ENCODE data around the gene UNKL.

Gene UNKL

DNA sequence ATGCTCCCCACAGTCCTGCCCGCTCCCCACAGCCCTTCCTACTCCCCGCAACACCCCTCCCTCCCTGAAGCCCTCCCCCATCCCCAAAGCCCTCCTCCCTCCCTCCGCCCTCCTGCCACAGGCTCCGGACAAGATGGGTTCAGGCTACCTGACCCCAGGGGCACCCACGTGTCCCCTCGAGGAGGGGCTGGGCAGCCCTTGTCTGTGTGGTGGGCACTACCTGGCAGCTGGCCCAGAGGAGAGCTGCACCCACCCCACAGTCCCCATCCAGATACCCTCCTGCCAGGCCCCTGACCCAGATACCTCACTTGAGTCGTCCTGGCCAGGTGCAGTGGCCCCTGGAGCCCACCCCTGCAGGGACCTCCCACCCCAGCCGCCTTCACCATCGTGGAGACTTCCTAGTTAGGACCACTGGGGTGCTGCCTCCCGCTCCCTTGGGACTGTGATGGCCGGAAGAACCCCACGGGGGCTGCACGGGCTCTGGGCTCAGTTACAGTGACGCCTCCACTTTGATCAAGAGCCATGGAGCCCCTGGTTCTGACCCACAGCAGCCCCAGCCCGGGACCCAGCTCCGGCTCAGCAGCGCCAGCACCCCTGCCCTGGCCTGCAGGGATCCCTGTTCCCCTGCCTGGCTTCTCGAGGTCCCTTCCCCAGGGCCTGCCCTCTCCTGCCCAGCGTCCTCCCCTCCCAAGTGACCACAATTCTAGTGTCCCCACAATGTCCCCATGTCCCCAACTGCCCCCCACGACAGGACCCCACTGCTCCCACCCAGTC is 17.2 kb upstream of the UNKL start:
- DNase-seq (ENCODE audit: low spot score): no peak

DNA sequence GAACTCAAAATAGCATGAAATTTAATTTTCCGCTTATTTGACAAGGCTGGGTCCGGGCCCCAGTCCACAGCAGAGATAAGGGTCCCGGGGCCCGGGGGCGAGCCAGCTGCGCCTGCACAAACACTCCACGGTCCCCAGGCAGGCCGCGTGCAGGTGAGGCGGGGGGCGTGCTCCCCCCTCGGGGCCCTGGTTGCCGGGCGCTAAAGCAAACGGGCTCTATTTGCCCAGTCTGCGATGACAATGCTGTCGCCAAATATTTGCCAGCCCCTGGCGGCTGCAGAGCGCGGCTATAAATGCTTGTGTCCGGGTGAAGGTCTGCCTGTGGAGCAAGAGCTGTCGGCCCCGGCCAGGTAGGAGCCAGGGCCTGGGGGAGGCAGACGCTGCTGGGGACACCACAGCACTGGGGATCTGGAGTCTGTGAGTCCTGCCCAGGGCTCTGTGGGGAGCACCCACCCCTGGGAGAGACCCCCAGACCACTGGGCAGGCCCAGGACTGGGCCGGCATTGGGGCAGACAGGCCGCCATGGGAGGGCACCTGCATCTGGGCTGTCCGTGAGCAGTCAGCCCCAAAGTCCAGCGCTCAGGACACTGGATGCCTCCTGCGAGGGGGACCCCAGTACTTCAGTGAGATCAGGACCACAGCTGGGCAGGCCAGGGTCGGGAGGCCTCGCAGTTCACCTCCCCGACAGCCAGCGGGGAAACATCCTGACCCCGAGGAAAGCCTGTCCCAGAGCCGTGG is 16.4 kb upstream of the UNKL start, which contains the start of gene PERCC1:
TSS of gene PERCC1 (plus strand) at position 320 of the 738 bp plus-strand sequence. CDS start 1,516 bp downstream, outside the sequence.
- DNase-seq (ENCODE audit: low spot score): no peak

DNA sequence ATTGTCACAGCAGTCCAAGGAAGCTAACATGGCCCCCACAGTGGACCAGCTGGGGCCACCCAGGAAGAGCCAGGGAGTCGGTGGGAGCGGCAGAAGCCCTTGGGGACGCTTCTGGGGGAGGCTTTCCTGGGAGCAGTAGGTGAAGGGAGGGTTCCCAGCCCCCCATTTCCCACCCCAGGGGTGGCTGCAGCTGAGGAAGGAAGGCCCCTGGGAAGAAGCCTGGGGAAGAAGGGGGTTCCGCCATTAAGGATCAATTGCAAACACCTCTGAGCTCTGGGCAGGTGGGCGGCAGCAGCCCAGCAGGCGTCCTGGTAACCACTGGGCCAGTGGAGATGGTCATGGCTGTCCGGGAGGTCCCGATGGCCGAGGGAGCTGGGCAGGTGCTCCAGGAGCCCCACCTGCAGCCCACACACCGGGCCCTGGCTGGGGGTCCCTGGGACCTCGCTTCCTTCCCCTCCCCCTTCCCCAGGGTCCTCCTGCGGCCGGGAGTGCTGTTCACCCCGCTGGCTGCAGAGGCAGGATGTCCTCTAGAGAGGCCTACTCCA is 15.8 kb upstream of the UNKL start:
- no peak for DNase-seq (ENCODE audit: low spot score)

DNA sequence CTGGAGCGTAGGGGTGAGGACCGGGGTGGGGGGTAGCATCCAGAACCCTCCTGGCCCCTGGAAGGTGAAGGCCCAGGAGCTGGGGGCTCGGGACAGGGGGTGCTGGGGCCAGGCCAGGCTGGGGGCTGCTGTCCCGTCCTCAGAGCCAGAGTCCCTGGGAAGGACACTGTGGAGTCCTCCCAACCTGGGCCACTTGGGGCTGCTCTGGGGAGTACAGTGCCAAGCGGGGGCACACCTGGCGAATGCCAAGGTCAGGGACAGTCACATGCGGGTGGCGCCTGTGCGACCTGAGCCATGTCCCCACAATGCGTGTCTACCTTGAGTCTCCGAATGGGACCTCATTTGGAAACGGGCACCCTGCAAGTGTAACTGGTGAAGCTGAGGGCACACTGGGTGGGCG is 15.1 kb upstream of the UNKL start:
- DNase-seq (ENCODE audit: low spot score): no peak

DNA sequence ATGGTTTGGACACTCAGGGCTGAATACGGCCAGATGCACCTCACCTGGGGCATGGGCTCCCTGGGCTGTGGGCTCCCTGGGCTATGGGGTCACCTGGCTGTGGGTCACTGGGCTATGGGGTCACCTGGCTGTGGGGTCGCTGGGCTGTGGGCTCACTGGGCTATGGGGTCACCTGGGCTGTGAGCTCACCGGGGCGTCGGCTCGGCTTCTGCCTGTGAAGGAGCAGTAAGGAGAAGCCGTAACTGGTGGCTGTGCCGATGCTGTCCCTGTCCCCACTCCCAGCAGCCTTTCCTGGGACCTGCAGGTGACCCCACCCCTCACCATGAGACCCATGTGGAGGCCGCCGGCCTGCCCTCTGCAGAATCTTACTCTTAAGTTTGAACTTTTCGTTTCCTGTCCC is 14.5 kb upstream of the UNKL start:
- no peak for DNase-seq (ENCODE audit: low spot score)

DNA sequence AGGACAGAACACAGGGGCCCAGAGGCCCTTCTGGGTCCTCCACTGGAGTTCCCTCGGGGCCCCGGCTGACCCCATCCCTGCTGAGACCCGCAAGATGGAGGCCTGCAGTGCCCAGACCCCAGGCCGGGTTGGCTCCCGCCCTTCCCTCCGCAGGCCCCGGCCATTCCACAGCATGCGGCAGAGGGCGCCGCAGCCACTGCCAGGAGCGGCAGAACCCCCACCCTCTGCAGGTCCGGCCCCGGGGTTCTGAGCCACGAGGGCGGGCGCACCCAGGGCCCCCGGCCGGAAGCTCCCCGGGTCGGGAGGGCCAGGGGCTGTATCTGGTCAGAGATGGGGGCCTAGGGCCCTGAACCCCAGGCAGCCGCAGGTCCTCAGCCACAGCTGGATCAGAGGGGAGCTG is 14.0 kb upstream of the UNKL start:
- DNase-seq (ENCODE audit: low spot score): no peak

DNA sequence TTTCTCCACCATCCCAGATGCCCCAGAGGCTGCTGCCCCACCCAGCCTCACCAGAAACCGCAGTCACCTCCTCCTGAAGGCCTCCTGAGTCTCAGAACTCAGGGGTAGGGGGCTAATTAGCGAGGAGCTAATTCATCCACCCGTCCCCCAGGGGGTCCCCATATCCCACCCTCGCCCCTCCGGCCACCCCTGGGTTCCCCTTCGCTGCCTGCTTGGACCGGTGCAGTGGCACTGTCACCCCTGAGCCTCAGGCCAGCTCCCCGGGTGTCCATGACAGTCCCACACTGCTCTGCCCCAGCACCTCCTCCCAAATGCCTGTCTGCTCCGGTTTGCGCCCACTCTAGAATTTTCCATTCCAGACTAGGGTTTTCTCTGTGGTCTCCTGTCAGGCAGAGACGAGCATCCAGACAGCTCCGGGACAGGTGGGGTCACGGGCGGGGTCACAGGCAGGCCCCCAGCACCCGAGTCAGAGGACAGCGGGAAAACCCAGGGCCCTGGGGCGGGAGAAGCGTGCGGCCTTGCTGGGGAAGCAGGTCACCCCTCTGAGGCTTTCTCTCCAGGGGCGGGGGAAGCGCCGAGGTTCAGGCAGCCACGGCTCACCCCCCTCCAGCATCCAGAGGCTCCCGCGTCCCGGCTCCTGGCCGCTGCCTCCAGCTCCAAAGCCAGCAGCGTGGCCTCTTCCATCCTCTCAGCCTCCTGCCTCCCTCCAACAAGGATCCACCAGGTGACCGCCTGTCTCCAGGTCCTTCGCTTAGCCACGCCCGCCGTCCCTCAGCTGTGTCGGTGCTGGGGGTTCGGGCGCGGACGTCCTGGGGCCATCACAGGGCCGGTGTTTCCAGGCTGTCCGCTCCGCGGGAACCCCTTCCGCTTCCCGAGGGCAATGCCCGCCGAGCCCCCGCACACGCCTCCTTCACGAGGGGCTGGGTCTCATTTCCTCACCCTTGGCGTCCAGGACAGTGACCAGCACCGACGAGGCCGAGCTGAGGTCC is 13.3 kb upstream of the UNKL start:
- no peak for DNase-seq (ENCODE audit: low spot score)

DNA sequence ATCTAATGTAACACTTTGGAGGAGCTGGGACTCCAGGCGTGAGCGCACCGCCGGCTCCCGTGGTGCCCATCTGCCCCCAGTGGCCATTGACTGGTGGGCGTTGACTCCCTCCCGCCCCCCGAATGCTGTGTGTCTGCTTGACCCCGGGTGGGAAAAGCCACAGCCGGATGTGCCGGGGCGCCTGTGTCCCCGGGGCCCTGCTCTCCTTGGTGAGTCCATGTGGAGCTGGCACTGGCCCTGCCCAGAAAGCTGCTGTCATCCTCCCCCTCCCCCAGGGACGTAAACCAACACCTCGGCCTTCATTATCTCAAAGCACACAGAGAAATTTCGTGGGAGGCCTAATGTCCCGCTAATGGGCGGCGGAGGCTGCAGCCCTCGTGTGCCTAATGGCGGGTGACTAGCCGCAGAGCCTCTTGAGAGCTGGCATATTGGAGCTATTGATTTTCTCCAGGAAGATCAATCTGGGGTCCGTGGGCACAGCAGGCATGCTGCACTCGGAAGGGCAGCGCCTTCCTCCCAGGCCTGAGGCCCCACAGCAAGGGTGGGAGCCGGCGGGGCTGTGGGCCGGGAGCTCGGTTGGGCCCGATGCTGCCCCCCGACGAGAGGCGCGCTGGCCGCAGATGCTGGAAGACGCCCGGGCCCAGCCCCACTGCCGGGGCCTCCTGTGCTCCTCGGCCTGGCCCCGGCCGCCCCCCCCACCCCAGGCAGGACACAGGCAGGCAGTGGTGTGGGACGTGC is 12.4 kb upstream of the UNKL start:
- DNase-seq (ENCODE audit: low spot score): no peak

DNA sequence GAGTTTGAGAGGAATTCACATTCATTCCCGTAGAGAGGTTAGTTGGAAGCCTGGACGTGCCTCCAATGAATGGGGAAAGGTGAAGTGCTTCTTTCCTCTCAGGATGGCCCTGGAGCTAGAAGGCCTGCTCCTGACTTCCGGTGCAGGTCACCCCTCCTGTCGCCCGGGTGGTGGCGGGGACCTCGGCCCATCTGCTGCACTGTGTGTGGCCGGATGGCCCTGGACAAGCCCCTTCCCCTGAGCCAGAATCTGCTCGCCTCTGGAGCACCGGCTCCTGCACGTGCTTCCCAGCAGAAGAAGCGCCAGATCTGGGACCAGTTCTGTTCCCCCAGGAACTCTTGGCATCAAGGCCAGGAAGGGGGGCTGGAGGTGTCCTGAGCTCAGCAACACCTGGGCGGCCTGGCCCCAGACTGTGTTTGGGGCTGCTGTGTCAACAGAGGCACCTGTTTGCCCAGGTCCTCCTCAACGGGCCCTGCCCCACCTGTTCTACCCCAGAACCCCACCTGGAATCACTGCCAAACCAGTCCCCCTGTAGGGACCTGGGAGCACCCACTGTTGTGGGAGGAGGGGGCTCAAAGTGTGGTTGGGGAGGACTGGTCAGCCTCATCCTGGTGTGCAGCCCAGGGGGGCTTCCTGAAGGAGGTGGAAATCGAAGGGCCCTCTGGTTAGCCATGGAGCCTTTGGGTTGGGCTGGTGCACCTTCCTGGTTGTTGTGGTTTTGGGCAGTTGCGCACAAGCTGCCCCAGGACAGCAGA is 11.3 kb upstream of the UNKL start:
- DNase-seq (ENCODE audit: low spot score): no peak

DNA sequence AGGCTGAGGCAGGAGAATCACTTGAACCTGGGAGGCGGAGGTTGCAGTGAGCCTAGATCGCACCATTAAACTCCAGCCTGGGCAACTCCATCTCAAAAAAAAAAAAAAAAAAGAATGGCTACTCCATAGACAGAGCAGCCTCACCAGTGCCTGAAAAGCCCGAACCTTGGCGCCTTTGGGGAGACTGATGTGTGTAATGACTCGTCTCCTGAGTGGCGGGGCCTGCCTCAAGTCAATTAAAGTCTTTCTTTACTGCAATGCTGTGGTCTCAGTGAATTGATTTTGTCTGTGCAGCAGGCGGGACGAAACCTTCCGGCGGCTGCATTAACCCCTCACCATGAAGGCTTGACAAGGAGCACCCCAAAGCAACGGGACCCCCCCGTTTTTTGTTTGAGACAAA is 9.5 kb upstream of the UNKL start:
- DNase-seq (ENCODE audit: low spot score): no peak

DNA sequence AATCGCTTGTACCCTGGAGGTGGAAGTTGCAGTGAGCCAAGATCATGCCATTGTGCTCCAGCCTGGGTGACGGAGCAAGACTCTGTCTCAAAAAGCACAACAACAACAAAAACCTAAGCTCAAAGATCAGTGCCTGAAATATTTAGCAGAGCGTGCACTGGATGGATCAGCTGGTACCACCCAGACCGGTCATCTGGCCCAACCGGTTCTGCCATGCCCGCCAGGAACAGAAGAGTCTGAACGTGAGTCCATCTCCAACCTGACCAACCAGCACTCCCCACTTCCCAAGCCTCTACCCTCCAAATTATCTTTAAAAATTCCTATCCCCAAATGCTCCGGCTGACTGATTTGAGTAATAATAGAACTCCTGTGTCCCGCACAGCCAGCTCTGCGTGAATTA is 7.6 kb upstream of the UNKL start:
- no peak for DNase-seq (ENCODE audit: low spot score)

DNA sequence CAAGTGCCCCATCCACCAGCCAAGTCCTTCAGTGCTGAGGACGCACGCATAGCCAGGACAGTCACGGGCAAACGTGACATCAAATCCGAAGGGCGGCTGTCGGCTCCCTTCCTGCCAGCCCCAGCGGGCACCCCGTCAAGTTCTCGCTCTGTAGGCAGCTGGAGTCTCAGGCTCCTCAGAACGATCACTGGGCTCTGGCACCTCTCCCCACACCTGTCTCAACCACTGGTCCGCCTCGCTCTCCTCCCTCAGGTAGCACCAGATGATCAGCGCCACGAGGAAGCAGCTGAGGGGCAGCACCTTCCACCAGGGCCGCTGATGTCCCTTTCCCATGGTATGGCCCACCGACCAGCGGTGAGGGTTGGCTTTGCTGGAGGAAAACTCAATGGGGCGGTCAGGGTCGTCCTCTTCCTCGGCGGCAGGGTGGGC is 5.6 kb upstream of the UNKL start:
- DNase-seq (ENCODE audit: low spot score): no peak

DNA sequence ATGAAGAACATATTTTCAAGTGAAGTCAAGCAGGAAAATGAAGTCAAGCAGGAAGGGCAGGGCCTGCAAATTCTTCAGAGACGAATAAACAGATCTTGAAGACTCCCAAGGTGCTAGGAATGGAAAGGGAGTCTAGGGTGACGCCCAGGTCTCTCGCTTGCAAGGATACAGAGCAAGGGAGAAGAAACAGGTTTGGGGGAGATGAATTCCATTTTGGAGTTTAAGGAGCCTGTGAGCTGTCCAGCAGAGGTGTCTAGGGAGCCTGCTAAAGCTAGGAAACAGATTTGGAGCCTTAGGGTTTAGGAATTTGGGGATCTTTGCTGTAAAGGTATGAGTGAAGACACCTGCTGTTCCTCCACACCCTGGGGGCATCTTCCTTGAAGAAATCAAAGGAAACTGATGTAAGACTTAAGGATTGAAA is 2.0 kb upstream of the UNKL start:
- DNase-seq (ENCODE audit: low spot score): no peak

DNA sequence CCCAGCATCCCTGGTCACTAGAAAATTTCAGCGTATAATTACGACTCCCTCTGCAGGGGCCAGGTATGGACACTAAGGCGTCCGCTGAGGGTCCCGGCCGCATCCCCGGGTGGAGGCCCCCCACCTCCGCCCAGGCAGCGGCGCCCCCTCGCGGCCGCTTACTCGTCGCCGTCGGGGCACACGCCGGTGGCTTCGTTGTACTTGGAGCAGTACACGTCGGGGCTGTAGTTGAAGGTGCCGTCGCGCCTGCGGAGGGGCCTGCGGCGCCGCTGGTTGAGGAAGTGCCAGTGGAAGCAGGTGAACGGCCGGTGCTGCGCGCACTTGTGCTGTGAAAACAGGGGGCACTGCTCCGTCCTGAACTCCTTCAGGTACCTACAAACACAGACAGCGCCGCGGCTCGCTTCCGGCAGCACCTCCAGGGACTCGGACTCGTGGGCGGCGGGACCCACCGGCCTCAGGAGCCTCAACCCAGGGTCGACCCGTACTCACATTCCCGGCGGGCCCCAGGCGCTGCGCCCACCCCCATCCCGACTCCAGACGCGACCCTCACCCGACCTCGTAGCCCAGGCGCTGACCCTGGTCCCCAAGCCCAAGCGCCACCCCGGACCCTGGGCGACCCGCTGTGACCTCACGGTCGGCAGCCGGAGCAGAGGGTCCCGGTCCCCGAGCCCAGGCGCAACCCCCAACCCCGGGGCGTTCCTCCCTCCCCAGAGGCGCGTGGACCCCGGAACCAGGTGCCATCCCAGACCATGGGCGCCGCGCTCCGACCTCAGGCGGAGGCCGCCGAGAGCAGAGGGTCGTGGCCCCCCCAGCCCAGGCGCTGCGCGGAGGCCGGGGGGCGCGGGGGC is 596 bp downstream of the UNKL start:
- peak; percentile 57 for DNase-seq (ENCODE audit: low spot score)

DNA sequence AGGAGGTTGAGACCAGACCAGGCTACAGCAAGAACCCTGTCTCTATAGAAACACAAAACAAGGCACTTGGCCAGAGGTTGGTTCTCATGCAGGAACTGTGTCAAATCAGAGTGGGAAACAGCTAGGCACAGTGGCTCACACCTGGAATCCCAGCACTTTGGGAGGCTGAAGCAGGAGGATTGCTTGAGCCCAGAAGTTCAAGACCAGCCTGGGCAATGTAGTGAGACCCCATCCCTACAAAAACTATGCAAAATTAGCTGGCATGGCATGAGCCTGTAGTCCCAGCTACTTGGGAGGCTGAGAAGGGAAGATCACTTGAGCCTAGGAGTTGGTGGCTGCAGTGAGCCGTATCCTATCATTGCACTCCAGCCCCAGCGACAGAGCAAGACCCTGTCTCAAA is 1.7 kb downstream of the UNKL start:
- no peak for DNase-seq (ENCODE audit: low spot score)

DNA sequence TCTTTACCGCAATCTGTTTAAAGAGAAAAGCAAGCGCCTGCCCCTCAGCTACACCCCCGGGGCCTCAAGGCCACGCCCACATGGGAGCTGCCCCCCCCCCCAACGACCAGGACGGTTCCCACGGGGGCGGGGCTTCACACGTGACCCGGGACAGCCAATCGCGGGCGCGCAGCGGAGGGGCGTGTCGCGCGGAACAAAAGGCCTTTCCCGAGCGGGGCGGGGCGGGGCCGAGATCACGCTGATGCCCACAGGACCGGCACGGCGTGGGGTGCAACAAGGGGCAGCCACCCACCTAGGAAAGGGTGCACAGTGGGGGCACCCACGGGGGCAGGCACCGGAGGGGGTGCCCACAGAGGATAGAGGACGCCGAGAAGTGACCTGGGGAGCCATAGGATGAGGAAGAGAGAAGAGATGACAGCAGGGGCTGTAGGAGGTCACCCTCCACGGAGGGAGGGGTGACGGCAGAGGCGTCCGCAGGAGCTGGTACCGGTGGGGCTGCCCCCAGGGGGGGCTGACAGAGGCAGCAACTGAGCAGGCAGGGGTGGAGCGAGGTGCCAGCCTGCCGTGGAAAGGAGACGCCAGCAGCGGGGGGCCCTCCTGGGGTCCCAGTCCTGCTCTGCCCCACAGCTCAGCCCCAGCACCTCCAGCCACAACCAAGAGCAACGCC is 6.2 kb downstream of the UNKL start:
- peak; percentile 66 for DNase-seq (ENCODE audit: low spot score)

DNA sequence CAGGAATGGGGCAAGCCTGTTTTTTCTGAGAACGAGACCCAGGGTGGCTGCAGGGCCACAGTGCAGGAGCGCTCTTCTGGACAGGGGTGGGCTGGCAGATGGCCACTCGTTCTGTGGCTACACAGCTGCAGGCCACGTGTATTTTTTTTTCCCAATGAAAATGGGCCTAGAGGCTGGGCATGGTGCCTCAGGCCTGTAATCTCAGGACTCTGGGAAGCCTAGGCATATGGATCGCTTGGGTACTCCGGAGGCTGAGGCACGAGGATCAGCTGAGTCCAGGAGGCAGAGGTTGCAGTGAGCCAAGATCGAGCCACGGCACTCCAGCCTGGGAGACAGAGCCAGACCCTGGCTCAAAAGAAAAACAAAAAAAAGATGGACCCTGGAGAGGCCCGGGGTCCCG is 6.8 kb downstream of the UNKL start:
- no peak for DNase-seq (ENCODE audit: low spot score)

DNA sequence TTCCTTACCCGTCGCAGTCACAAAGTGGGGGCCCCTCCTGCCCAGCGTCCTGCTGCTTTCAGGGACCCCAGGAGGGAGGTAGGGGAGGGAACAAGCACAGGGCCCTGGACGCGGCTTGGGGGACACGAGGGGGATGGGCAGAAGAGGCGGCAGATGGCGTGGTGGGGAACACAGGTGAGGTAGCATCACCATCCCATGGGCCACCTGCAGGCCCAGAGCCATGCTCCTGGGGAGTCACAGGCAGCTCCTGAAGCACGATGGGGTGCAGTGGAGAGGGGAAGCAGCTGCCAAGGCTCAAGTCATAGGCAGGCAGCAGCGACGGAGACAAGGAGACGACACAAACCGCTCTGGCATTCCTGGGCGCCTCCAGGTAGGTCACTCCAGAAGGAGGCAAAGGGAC is 10.8 kb downstream of the UNKL start:
- DNase-seq (ENCODE audit: low spot score): no peak

DNA sequence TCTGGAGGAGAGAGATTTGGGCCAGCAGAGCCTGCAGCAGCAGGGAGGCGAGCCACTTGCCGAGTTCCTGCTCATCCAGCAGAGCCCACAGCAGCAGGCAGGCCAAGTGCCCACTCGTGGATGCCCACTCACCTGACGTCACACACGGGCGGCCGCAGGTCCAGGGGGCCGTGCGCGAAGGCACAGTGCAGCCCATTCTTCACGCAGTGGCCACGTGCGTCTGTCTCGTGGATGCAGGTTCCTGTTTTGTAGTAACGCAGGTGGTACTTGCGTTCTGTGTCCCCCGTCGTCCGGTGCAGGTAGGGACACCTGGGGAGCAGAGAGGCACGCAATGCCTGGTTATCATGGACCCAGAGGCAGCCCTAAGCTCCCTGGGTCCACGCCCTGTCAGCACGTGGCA is 11.5 kb downstream of the UNKL start:
- DNase-seq (ENCODE audit: low spot score): no peak

Measured in kidney capillary endothelial cell (primary cell).